ENCODE measurements around the gene ALLC.

The ALLC gene

DNA sequence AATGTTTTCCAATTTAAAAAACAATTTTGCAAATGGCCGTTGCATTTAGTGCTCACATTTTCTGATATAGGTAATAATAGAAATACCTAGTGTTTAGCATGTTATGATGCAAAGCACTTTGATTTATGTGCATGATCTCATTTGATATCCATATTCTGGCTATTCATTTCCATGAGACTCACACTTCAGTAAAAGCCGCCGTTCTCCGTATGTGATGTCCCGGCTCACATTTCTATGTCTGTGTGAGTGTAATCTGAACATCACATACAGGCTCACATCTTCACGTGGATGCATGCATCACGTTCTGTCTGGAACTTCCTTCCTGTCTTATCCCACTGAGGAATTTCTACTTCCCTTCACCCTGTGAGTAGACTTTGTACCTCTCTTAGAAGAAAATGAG, 91.2 kb downstream of the ALLC start:
- Histone ChIP-seq H3K27ac (no peak overlapping the region), H3K4me3 (ENCODE audit: low read depth, low read length) (no peak overlapping the region), H3K36me3 (replicated peaks) (no peaks in the 10 kb centered on the region), H3K27me3 (replicated peaks) (no peaks in the 10 kb centered on the region)
- in situ Hi-C loops (cut with HindIII; ENCODE audit: low pct_ligation_motif_present, low sequenced_read_pairs), result no loop called here
- TF ChIP-seq, protein P1, sequence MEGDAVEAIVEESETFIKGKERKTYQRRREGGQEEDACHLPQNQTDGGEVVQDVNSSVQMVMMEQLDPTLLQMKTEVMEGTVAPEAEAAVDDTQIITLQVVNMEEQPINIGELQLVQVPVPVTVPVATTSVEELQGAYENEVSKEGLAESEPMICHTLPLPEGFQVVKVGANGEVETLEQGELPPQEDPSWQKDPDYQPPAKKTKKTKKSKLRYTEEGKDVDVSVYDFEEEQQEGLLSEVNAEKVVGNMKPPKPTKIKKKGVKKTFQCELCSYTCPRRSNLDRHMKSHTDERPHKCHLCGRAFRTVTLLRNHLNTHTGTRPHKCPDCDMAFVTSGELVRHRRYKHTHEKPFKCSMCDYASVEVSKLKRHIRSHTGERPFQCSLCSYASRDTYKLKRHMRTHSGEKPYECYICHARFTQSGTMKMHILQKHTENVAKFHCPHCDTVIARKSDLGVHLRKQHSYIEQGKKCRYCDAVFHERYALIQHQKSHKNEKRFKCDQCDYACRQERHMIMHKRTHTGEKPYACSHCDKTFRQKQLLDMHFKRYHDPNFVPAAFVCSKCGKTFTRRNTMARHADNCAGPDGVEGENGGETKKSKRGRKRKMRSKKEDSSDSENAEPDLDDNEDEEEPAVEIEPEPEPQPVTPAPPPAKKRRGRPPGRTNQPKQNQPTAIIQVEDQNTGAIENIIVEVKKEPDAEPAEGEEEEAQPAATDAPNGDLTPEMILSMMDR (IDR thresholded peaks at IDR 0.05; ENCODE audit: low read depth, low read length, missing control alignments), result no peak
- DNase-seq, result no peak

DNA sequence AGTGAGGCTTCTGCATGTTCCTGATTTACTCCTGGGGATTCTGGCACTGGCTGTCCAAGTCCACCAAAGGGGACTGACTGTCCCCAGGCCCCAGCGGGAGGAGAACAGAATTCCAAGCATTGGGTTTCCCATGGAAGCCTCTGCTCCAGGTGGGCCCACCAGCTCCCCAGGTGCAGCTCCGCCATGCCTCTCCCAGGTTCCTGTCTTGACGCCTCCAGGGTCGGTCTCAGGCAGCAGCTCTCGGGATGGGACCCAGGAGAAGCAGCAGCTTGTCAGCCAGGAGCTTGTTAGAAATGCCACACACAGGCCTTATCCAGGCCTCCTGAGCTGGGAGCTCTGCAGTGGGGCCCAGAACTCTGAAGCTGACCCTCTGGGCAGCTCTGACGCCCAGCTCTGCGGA, 93.3 kb downstream of the ALLC start:
- TF ChIP-seq, protein P1 (IDR thresholded peaks at IDR 0.05; ENCODE audit: low read depth, low read length, missing control alignments), result no peak
- Histone ChIP-seq H3K4me3 (ENCODE audit: low read depth, low read length) (no peak overlapping the region), H3K27ac (no peak overlapping the region), H3K27me3 (replicated peaks) (no peaks in the 10 kb centered on the region), H3K36me3 (replicated peaks) (no peaks in the 10 kb centered on the region)
- in situ Hi-C loops (cut with HindIII; ENCODE audit: low pct_ligation_motif_present, low sequenced_read_pairs), result no loop called here
- no peak for DNase-seq

DNA sequence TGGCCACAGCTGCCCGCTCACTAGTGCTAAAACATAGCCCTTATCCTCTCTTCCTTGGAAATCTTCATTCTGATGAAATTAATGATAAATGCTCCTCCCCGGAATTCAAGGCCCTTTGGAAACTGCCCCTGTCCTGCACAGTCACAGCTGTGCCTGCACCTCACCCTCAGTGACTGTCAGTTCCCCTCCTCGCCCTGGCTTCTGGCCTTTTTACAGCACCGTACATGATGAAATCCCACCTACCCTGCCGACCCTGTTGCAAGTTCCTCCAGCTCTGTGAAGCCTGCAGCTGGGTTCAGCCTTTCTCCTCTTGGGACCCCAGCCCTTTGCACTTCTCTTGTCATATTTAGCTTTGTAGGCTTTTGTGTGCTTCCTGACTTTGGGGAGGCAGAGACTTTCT, 93.8 kb downstream of the ALLC start:
- Histone ChIP-seq H3K27ac (no peak overlapping the region), H3K4me3 (ENCODE audit: low read depth, low read length) (no peak overlapping the region), H3K36me3 (replicated peaks) (no peaks in the 10 kb centered on the region), H3K27me3 (replicated peaks) (no peaks in the 10 kb centered on the region)
- no peak for DNase-seq
- in situ Hi-C loops (cut with HindIII; ENCODE audit: low pct_ligation_motif_present, low sequenced_read_pairs), result no loop called here
- TF ChIP-seq, protein P1 (IDR thresholded peaks at IDR 0.05; ENCODE audit: low read depth, low read length, missing control alignments), result no peak
